SK-N-MC (cell line): ENCODE results near the gene FAM181A.
A peak's percentile ranks its signal among the peaks of the same experiment; 100 is the strongest.

ENCODE experiments used
- DNase-seq: peaks from one replicate; pipeline ENCODE4 v3.0.0-alpha.2; 2011; ENCODE audit warnings: low read depth, low spot score
- H3K27ac ChIP-seq: fragments of 200-600 bp; sonication (generic); 2 replicates; pipeline ENCODE4 v1.5.1; 2016; ENCODE audit warnings: mixed run types
- H3K36me3 ChIP-seq: fragments of 200-600 bp; sonication (generic); 2 replicates; pipeline ENCODE4 v1.6.1; 2017; ENCODE audit warnings: antibody characterized with exemption, low read length, mixed read lengths; ENCODE audit not compliant: insufficient read depth
- H3K4me3 ChIP-seq: fragments of 200-600 bp; sonication (generic); 2 replicates; pipeline ENCODE4 v1.5.1; 2016
- H3K9ac ChIP-seq: fragments of 200-600 bp; sonication (generic); 2 replicates; pipeline ENCODE4 v1.8.0; 2017; ENCODE audit warnings: mixed run types, mixed read lengths; ENCODE audit not compliant: insufficient read length
- H3K9me3 ChIP-seq: fragments of 200-600 bp; sonication (generic); 2 replicates; pipeline ENCODE4 v1.6.1; 2017; ENCODE audit warnings: low read depth, mild to moderate bottlenecking, antibody characterized with exemption, low read length, moderate library complexity, mixed read lengths
- EZH2 ChIP-seq: fragments of 200-600 bp; sonication (generic); IDR thresholded peaks from one replicate; pipeline ENCODE4 v1.6.1; 2017; ENCODE audit warnings: antibody characterized with exemption
- FOXP2 ChIP-seq: optimal IDR thresholded peaks from 2 replicates; pipeline ENCODE3; 2011; ENCODE audit warnings: mild to moderate bottlenecking, moderate library complexity; ENCODE audit not compliant: insufficient read depth; ENCODE audit errors: extremely low read length, control extremely low read depth
- POLR2AphosphoS5 ChIP-seq: IDR thresholded peaks from 2 replicates; pipeline ENCODE4 v1.6.1; 2012; ENCODE audit warnings: mild to moderate bottlenecking, low read depth, low read length, borderline replicate concordance

The FAM181A gene

GRCh38 chr14:93902619-93903307, 24.4 kb upstream of the FAM181A start:
- TF ChIP-seq POLR2AphosphoS5 (no peak), FOXP2 (no peak)
- Histone ChIP-seq H3K27ac (no peak overlapping the region), H3K4me3 (no peak overlapping the region)

GRCh38 chr14:93903342-93904184, 23.6 kb upstream of the FAM181A start:
- DNase-seq, result no peak
- Histone ChIP-seq H3K4me3 (no peak overlapping the region), H3K9ac (no peak overlapping the region), H3K36me3 (no peaks in the 10 kb centered on the region), H3K27ac (no peak overlapping the region), H3K9me3 (no peaks in the 10 kb centered on the region)
- TF ChIP-seq POLR2AphosphoS5, result no peak
- TF ChIP-seq FOXP2, result no peak
- TF ChIP-seq EZH2, result no peak

More at GRCh38 chr14:93902619-93903307, 24.4 kb upstream of the FAM181A start:
- H3K9ac ChIP-seq, result no peak overlapping the region
- H3K36me3 ChIP-seq, result no peaks in the 10 kb centered on the region
- DNase-seq, result no peak
- no peaks in the 10 kb centered on the region for H3K9me3 ChIP-seq

GRCh38 chr14:93905623-93906022, 21.5 kb upstream of the FAM181A start:
- Histone ChIP-seq H3K9ac (no peak overlapping the region), H3K4me3 (no peak overlapping the region), H3K36me3 (no peaks in the 10 kb centered on the region), H3K9me3 (no peaks in the 10 kb centered on the region), H3K27ac (no peak overlapping the region)
- no peak for DNase-seq
- no peak for TF ChIP-seq POLR2AphosphoS5
- no peak for TF ChIP-seq FOXP2
- no peak for TF ChIP-seq EZH2

GRCh38 chr14:93906341-93907329, 20.5 kb upstream of the FAM181A start:
- Histone ChIP-seq H3K36me3 (no peaks in the 10 kb centered on the region), H3K9ac (no peak overlapping the region), H3K9me3 (no peaks in the 10 kb centered on the region), H3K4me3 (no peak overlapping the region), H3K27ac (no peak overlapping the region)
- DNase-seq, result peak; percentile 14
- TF ChIP-seq EZH2 (no peak), POLR2AphosphoS5 (no peak), FOXP2 (no peak)

GRCh38 chr14:93909429-93910128, 17.6 kb upstream of the FAM181A start:
- DNase-seq, result no peak
- Histone ChIP-seq H3K27ac (no peak overlapping the region), H3K36me3 (no peaks in the 10 kb centered on the region), H3K9me3 (no peaks in the 10 kb centered on the region), H3K9ac (no peak overlapping the region), H3K4me3 (no peak overlapping the region)
- TF ChIP-seq FOXP2, result no peak
- TF ChIP-seq POLR2AphosphoS5, result no peak
- TF ChIP-seq EZH2, result no peak

- H3K9me3 ChIP-seq, result no peaks in the 10 kb centered on the region
- no peaks in the 10 kb centered on the region for H3K36me3 ChIP-seq
- DNase-seq, result no peak
- no peak overlapping the region for H3K27ac ChIP-seq
- no peak overlapping the region for H3K4me3 ChIP-seq
- no peak for TF ChIP-seq FOXP2
- TF ChIP-seq POLR2AphosphoS5, result no peak
- no peak for TF ChIP-seq EZH2
- no peak overlapping the region for H3K9ac ChIP-seq
Observed at GRCh38 chr14:93911975-93912615, 15.0 kb upstream of the FAM181A start.

GRCh38 chr14:93912782-93913181, 14.4 kb upstream of the FAM181A start:
- H3K4me3 ChIP-seq, result no peak overlapping the region
- TF ChIP-seq POLR2AphosphoS5 (no peak), FOXP2 (no peak), EZH2 (no peak)
- no peaks in the 10 kb centered on the region for H3K36me3 ChIP-seq
- DNase-seq, result no peak
- H3K9me3 ChIP-seq, result no peaks in the 10 kb centered on the region
- H3K9ac ChIP-seq, result no peak overlapping the region
- H3K27ac ChIP-seq, result no peak overlapping the region
